ENCODE results near the gene BOLA2B.
"Not testable (repeated sequence)": the region's sequence is repeated elsewhere in the genome, so short reads cannot be mapped to it uniquely, and the experiment has no call there.

The BOLA2B gene

GRCh38 chr16:30193615-30194014 is at the start of gene BOLA2B, which contains the start of gene SLX1A:
Gene BOLA2B (minus strand): TSS chr16:30193666. CDS start chr16:30193595, 71 bp downstream.
Gene SLX1A (plus strand): TSS chr16:30193875. CDS start chr16:30194085, 210 bp downstream.
- not testable (repeated sequence) for H3K4me3 Mint-ChIP-seq, H3K9me3 Mint-ChIP-seq, H3K4me1 Mint-ChIP-seq, H3K27ac Mint-ChIP-seq, H3K27me3 Mint-ChIP-seq, H3K36me3 Mint-ChIP-seq

GRCh38 chr16:30217082-30217481 is 23.6 kb upstream of the BOLA2B start:
- not testable (repeated sequence) for H3K36me3 Mint-ChIP-seq, H3K4me3 Mint-ChIP-seq, H3K4me1 Mint-ChIP-seq, H3K9me3 Mint-ChIP-seq, H3K27me3 Mint-ChIP-seq, H3K27ac Mint-ChIP-seq

DNA sequence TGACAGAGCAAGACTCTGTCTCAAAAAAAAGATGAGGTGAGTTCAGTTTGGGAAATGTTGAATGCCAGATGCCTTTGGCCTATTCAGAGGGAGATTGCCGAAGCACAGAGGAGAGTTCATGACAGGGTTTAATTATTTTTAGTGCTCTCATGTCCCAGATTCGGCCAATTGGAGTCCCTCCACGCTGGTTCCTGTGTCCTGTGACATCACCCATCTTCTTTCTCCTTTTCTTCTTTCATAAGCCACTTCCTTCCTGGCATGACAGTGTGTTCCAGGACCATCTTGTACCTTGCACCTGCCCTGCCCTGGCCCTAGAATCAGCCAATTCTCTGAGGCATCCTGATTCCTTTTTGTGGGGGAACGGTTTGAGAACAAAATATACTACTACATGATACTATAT is 17.9 kb upstream of the BOLA2B start:
- not testable (repeated sequence) for H3K9me3 Mint-ChIP-seq, H3K27ac Mint-ChIP-seq, H3K4me1 Mint-ChIP-seq, H3K4me3 Mint-ChIP-seq, H3K36me3 Mint-ChIP-seq, H3K27me3 Mint-ChIP-seq

DNA sequence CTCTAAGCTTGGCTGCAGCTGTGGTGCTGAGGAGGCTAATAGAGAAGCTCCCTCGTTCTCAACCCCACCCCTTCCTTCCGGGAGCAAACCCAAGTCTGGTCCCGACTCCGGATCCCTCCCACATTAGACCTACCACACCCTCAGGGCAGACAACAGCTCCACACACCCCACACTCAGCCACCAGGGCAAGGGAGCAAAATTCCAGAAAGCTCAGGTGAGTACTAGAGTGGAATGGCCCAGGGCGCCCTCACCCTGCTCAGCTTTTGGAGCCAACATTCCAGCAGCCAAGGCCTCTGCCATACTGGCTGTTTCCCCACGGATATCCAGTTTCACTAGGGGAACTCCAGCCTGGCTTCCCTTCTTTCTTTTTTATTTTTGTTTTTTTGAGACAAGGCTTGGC is 15.6 kb upstream of the BOLA2B start:
- not testable (repeated sequence) for H3K4me1 Mint-ChIP-seq, H3K27me3 Mint-ChIP-seq, H3K36me3 Mint-ChIP-seq, H3K4me3 Mint-ChIP-seq, H3K9me3 Mint-ChIP-seq, H3K27ac Mint-ChIP-seq

- not testable (repeated sequence) for H3K9me3 Mint-ChIP-seq, H3K4me1 Mint-ChIP-seq, H3K27me3 Mint-ChIP-seq, H3K27ac Mint-ChIP-seq, H3K36me3 Mint-ChIP-seq, H3K4me3 Mint-ChIP-seq
Observed at GRCh38 chr16:30207063-30207704, 13.7 kb upstream of the BOLA2B start.

DNA sequence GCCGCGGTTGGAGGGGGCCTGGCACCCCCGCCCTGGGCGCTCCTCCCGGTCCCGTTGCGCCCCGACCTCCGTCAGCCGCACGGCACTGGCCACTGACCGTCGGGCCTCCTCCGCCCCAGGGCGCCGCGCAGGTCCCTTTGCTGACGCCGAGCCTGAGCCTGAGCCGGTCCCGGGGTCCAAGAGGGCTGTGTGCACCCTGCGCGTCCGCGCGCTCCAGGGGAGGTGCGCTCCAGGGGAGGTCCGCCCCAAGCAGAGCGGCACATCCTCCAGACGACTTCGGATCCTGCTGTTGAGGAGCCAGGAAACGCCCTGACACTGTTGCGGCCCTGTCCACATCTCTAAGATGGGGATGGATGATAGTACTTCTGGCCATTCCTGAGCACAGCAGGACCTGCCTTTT is 12.8 kb upstream of the BOLA2B start:
- H3K36me3 Mint-ChIP-seq, H3K27ac Mint-ChIP-seq, H3K4me1 Mint-ChIP-seq, H3K9me3 Mint-ChIP-seq, H3K4me3 Mint-ChIP-seq, H3K27me3 Mint-ChIP-seq: not testable (repeated sequence)

- not testable (repeated sequence) for H3K9me3 Mint-ChIP-seq, H3K27me3 Mint-ChIP-seq, H3K4me3 Mint-ChIP-seq, H3K36me3 Mint-ChIP-seq, H3K27ac Mint-ChIP-seq, H3K4me1 Mint-ChIP-seq
Observed at GRCh38 chr16:30205541-30206236, 12.2 kb upstream of the BOLA2B start.

GRCh38 chr16:30199608-30200343 is 6.3 kb upstream of the BOLA2B start:
- not testable (repeated sequence) for H3K27ac Mint-ChIP-seq, H3K36me3 Mint-ChIP-seq, H3K27me3 Mint-ChIP-seq, H3K4me1 Mint-ChIP-seq, H3K9me3 Mint-ChIP-seq, H3K4me3 Mint-ChIP-seq

GRCh38 chr16:30199049-30199448 is 5.6 kb upstream of the BOLA2B start, which contains the start of gene SULT1A3:
Gene SULT1A3 (plus strand): TSS chr16:30199255. CDS start chr16:30200729, 1,474 bp downstream.
- H3K4me1 Mint-ChIP-seq, H3K27me3 Mint-ChIP-seq, H3K27ac Mint-ChIP-seq, H3K4me3 Mint-ChIP-seq, H3K9me3 Mint-ChIP-seq, H3K36me3 Mint-ChIP-seq: not testable (repeated sequence)

DNA sequence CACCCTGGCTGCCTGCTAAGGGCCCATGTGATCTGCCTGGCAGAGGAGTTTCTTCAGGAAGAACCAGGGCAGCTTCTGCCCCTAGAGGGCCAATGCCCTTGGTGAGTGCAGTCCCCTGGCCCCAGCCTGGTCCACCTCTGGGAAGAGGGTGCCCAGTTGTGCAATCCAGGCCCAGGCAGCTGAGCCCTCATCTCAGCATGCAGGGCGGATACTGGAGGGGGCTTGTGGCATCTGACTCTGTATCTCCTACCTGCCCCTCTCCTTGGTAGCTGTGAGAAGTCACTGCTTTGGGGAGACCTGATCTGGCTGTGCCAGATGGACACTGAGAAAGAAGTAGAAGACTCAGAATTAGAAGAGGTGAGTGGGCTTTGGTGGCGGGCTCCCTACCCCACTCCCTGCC is 3.5 kb upstream of the BOLA2B start:
- not testable (repeated sequence) for H3K9me3 Mint-ChIP-seq, H3K27ac Mint-ChIP-seq, H3K27me3 Mint-ChIP-seq, H3K4me3 Mint-ChIP-seq, H3K36me3 Mint-ChIP-seq, H3K4me1 Mint-ChIP-seq

DNA sequence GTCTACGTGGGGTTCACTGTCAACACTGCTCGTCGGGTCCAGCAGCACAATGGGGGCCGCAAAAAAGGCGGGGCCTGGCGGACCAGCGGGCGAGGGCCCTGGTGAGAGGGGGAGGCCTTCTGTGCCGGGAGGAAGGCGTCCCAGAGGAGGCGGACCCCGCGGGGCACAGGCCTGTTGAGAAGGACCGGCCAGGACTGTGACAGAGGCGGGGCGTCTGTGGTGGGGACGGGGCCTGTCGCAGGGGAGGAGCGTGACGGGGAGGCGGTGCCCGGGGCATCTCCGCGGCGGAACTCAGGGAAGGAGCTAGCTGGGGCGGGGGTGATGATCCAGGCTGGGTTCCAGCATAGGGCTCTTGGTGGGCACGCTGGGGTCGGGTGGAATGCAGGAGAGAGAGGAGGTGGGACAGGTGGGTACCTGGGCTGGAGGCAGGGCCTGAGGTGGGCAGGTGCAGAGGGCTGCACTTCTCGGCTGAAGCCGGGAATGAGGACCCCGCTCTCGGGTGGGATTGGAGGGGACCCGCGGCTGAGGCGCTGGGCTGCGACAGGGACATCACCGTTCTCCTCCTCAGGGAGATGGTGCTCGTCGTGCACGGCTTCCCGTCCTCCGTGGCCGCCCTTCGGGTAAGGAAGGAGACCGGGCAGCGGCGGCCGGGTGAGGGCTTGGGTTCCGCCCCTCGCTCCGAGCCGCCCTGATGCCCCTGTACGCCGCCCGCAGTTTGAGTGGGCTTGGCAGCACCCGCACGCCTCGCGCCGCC is 883 bp upstream of the BOLA2B start:
- H3K36me3 Mint-ChIP-seq, H3K9me3 Mint-ChIP-seq, H3K4me3 Mint-ChIP-seq, H3K27me3 Mint-ChIP-seq, H3K4me1 Mint-ChIP-seq, H3K27ac Mint-ChIP-seq: not testable (repeated sequence)

DNA sequence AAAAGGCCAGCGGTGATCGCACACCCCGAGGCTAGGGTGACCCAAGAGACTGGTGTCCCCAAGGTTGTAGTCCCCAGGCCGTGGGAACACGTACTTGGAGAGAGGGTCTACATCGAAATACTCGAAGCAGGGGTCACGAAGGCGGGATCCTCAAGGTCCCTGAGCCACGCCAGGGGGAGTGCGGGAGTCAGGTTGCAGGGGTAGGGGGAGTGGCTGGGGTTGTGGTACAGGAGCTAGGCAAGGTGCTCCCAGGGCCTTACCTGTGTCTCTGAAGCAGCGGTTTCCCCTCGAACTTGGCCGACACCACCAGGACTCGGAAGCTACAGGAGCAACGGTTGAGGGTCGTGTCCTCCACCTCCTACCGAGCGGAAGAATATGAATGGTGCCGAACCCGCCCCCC is 368 bp downstream of the BOLA2B start:
- not testable (repeated sequence) for H3K27ac Mint-ChIP-seq, H3K27me3 Mint-ChIP-seq, H3K36me3 Mint-ChIP-seq, H3K4me3 Mint-ChIP-seq, H3K9me3 Mint-ChIP-seq, H3K4me1 Mint-ChIP-seq

DNA sequence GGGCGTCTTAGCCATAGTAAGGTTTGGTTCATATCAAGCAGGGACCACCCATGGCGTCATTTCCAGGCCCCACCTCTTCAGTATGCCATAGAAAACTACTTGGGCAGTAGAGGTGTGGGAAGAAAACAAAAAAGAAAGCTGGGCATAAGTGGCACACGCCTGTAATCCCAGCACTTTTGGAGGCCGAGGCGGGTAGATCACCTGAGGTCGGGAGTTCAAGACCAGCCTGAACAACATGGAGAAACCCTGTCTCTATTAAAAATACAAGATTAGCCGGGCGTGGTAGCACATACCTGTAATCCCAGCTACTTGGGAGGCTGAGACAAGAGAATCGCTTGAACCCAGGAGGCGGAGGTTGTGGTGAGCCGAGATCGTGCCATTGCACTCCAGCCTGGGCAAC is 2.3 kb downstream of the BOLA2B start:
- H3K27me3 Mint-ChIP-seq, H3K27ac Mint-ChIP-seq, H3K4me3 Mint-ChIP-seq, H3K36me3 Mint-ChIP-seq, H3K9me3 Mint-ChIP-seq: not testable (repeated sequence)
- H3K4me1 Mint-ChIP-seq: peaks cover 16% of the 10 kb centered on the region

GRCh38 chr16:30187971-30188561 is 5.4 kb downstream of the BOLA2B start:
- Mint-ChIP-seq H3K9me3 (no peaks in the 10 kb centered on the region), H3K36me3 (peaks cover 12% of the 10 kb centered on the region), H3K4me3 (peak overlapping the region; percentile 47), H3K27ac (peak overlapping the region; percentile 59), H3K4me1 (peaks cover 16% of the 10 kb centered on the region), H3K27me3 (no peaks in the 10 kb centered on the region)

DNA sequence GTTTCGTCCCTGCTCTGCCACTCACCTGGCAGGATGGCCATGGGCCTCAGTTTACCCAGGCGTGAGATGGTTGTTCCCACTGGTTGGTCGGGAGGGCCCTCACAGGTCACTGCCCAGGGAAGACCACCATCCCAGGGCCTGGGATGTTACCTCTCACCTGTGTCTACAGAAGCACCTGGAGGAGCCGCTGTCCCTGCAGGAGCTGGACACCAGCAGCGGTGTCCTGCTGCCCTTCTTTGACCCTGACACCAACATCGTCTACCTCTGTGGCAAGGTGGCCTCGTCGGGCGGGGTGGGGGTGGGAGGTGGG is 6.0 kb downstream of the BOLA2B start:
- Mint-ChIP-seq H3K27me3 (no peaks in the 10 kb centered on the region), H3K9me3 (no peaks in the 10 kb centered on the region), H3K4me3 (peak overlapping the region; percentile 96), H3K4me1 (peaks cover 18% of the 10 kb centered on the region), H3K36me3 (peaks cover 12% of the 10 kb centered on the region), H3K27ac (peak overlapping the region; percentile 97)
